Sigmoid colon (tissue), 7 donors: Measurements from ENCODE around the gene SLC4A9. TPM values are rescaled to one million over a fixed set of nuclear protein-coding genes. Genes with fewer than 3 reads are reported as not detected.

Source experiments
- DNase-seq: peaks from one replicate; pipeline ENCODE4 v3.0.0-alpha.2; 2019
- H3K27ac ChIP-seq, 4 donors: fragments of 200-600 bp; sonication (generic); one replicate each; pipeline ENCODE4 v1.5.1; 2016 to 2019; ENCODE audit warnings: mild to moderate bottlenecking in 1 of 4
- H3K27me3 ChIP-seq, 3 donors: fragments of 200-600 bp; sonication (generic); one replicate each; pipeline ENCODE4 v1.5.1; 2019; ENCODE audit warnings: mild to moderate bottlenecking in 1 of 3
- H3K36me3 ChIP-seq, 4 donors: fragments of 200-600 bp; sonication (generic); one replicate each; pipeline ENCODE4 v1.5.1; 2016 to 2019
- H3K4me1 ChIP-seq, 4 donors: fragments of 200-600 bp; sonication (generic); one replicate each; pipeline ENCODE4 v1.5.1; 2017 to 2019
- H3K4me3 ChIP-seq, 4 donors: fragments of 200-600 bp; sonication (generic); one replicate each; pipeline ENCODE4 v1.5.1; 2017 to 2019; ENCODE audit warnings: mild to moderate bottlenecking in 2 of 4, moderate library complexity in 1 of 4
- H3K9me3 ChIP-seq, 4 donors: fragments of 200-600 bp in 3 of 4; sonication (generic) in 3 of 4; one replicate each; pipeline versions ENCODE4 v1.5.1 to v1.6.1; 2013 to 2019
- CTCF ChIP-seq, 4 experiments: fragments of 450-650 bp in 3 of 4; fragments of 200-600 bp in 1 of 4; IDR thresholded peaks; one replicate each; pipeline ENCODE4 v1.5.1; 2016 to 2019; ENCODE audit warnings: antibody characterized with exemption in 4 of 4, mild to moderate bottlenecking in 3 of 4, moderate library complexity in 2 of 4
- EP300 ChIP-seq, 4 donors: sonication (generic); formaldehyde crosslinking; IDR thresholded peaks; one replicate each; pipeline ENCODE4 v1.6.1; 2017; ENCODE audit warnings: antibody characterized with exemption in 4 of 4
- POLR2A ChIP-seq, 2 donors: fragments of 450-650 bp; IDR thresholded peaks; one replicate each; pipeline ENCODE4 v1.6.1; 2016; ENCODE audit warnings: antibody characterized with exemption in 2 of 2, mild to moderate bottlenecking in 2 of 2, moderate library complexity in 2 of 2
- POLR2AphosphoS5 ChIP-seq, 4 donors: sonication (generic); formaldehyde crosslinking; IDR thresholded peaks; one replicate each; pipeline ENCODE4 v1.6.1; 2017; ENCODE audit warnings: antibody characterized with exemption in 4 of 4
- WGBS, 2 donors: extraction: QIAGEN DNeasy Blood & Tissue Kit; methylation state at CpG; one replicate each; pipeline ENCODE4 v1.1.7; 2013; 5-methylcytosine and 5-hydroxymethylcytosine counted together
- intact Hi-C: fragments of 100-400 bp; cut with DNase I; formaldehyde crosslinking; loops from one replicate; pipeline ENCODE4 v1.15.1; 2023
- polyA plus RNA-seq, 3 donors: library from polyadenylated mRNA; stranded (reverse); fragments of 200-250 nt; gene quantifications; one replicate each; pipeline ENCODE4 v1.2.3, GENCODE V29; 2013
- total RNA-seq, 4 donors: library from RNA; depleted of rRNA; stranded (reverse); fragments of >200 nt; gene quantifications; one replicate each; pipeline ENCODE4 v1.1.0, GENCODE V29; 2016
- donor health status: healthy with polysubstance abuse.
- donor health status: Bipolar disorder and iron deficiency.
- donor health status: healthy.

SLC4A9 gene
- total and polyA plus RNA-seq, 7 donors, result 0.25 TPM; not detected in 6

- Histone ChIP-seq H3K27ac (peak overlapping the region in 1 of 4 donors; percentile 56), H3K9me3 (no peaks in the 10 kb centered on the region), H3K4me3 (peak overlapping the region in 1 of 4 donors; percentile 25), H3K27me3 (no peaks in the 10 kb centered on the region), H3K4me1 (peaks cover 0 to 11% (median 7%) of the 10 kb centered on the region in 4 donors), H3K36me3 (no peaks in the 10 kb centered on the region)
- intact Hi-C loops, result loop anchor here (1.0 kb wide), 1 partner anchor 113 kb away; no protein-coding TSS in a partner anchor
- DNase-seq, result no peak
- TF ChIP-seq POLR2A (IDR thresholded peaks at IDR 0.05) (no peak), CTCF (IDR thresholded peaks at IDR 0.05) (no peak), POLR2AphosphoS5 (IDR thresholded peaks at IDR 0.05) (no peak), EP300 (IDR thresholded peaks at IDR 0.05) (no peak)
- 36 to 45% methylated on average over 10 of the region's 10 CpGs for WGBS, 2 donors
Observed at GRCh38 chr5:140356853-140357725, 2.9 kb upstream of the SLC4A9 start.

DNA sequence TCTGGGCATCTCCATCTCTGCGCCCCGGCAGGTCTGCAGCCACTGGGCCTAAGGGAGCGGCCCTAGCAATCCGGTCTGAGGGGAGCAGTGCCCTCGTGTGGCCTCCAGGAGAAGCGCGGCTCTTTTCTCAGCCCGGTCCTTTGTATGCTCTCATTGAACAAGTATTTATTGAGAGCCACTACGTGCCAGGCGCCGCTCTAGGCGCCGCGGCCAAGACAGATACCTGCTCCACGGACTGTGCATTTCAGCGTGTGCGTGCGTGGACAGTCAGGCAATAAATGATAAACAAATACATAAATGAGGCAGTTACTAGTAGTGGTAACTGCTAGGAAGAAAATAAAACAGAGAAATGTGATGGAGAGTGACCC lies 2.3 kb upstream of the SLC4A9 start:
- no peaks in the 10 kb centered on the region for H3K27me3 ChIP-seq
- H3K4me1 ChIP-seq, result peaks cover 0 to 11% (median 7%) of the 10 kb centered on the region in 4 donors
- DNase-seq, result peak; percentile 94
- peak; percentile 79 to 91 (median 89) for TF ChIP-seq CTCF (IDR thresholded peaks at IDR 0.05)
- TF ChIP-seq POLR2AphosphoS5 (IDR thresholded peaks at IDR 0.05), result peak in 2 of 4 donors; percentile 12 to 45
- no peak for TF ChIP-seq POLR2A (IDR thresholded peaks at IDR 0.05)
- TF ChIP-seq EP300 (IDR thresholded peaks at IDR 0.05), result no peak
- WGBS, 2 donors, result 0 to 1% methylated on average over 18 of the region's 18 CpGs
- intact Hi-C loops, result loop anchor here (1.0 kb wide), 1 partner anchor 113 kb away; no protein-coding TSS in a partner anchor
- no peaks in the 10 kb centered on the region for H3K36me3 ChIP-seq
- peak overlapping the region in 3 of 4 donors; percentile 42 to 56 (median 44) for H3K27ac ChIP-seq
- H3K9me3 ChIP-seq, result no peaks in the 10 kb centered on the region
- peak overlapping the region in 2 of 4 donors; percentile 20 to 25 for H3K4me3 ChIP-seq

- H3K4me3 ChIP-seq, result no peak overlapping the region
- H3K27me3 ChIP-seq, result no peaks in the 10 kb centered on the region
- H3K36me3 ChIP-seq, result no peaks in the 10 kb centered on the region
- TF ChIP-seq EP300 (IDR thresholded peaks at IDR 0.05), result no peak
- no peak for TF ChIP-seq CTCF (IDR thresholded peaks at IDR 0.05)
- no peak for DNase-seq
- 81% methylated on average over 4 of the region's 4 CpGs for WGBS, 2 donors
- no peak overlapping the region for H3K27ac ChIP-seq
- intact Hi-C loops, result no loop called here
- H3K9me3 ChIP-seq, result no peaks in the 10 kb centered on the region
- peaks cover 0 to 16% (median 12%) of the 10 kb centered on the region in 4 donors for H3K4me1 ChIP-seq
Observed at GRCh38 chr5:140358738-140359310, 1.2 kb upstream of the SLC4A9 start.

DNA sequence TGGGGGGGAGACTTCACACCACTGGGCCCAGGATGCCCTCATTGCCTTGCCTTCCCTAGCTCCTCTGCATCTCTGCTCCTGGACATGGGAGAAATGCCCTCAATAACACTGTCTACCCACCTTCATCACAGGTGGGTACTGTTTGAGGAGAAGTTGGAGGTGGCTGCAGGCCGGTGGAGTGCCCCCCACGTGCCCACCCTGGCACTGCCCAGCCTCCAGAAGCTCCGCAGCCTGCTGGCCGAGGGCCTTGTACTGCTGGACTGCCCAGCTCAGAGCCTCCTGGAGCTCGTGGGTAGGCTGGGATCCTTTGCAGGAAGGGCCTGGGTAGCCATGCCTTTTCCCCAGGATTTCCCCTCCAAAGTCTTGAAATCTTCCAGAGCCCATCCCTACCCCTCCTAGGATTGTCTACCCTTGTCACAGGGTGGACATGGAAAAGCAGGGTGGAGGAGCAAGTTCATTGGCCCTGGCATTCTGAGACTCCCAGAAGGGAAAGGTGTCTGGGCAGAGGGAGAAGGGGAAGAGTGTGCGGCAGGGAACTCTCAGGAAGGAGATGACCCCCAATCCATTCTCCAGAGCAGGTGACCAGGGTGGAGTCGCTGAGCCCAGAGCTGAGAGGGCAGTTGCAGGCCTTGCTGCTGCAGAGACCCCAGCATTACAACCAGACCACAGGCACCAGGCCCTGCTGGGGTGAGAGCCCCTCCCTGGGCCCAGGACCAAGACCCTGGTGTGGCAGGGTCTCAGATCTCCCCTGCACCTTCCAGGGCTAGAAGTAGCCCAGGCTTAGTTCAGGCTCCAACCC lies 886 bp downstream of the SLC4A9 start:
- TF ChIP-seq EP300 (IDR thresholded peaks at IDR 0.05) (no peak), CTCF (IDR thresholded peaks at IDR 0.05) (no peak), POLR2A (IDR thresholded peaks at IDR 0.05) (no peak), POLR2AphosphoS5 (IDR thresholded peaks at IDR 0.05) (no peak)
- DNase-seq, result no peak
- intact Hi-C loops, result no loop called here
- WGBS, 2 donors, result 79 to 89% methylated on average over 7 of the region's 7 CpGs
- no peak overlapping the region for H3K27ac ChIP-seq
- no peak overlapping the region for H3K4me3 ChIP-seq
- H3K4me1 ChIP-seq, result peaks cover 0 to 16% (median 12%) of the 10 kb centered on the region in 4 donors
- no peaks in the 10 kb centered on the region for H3K9me3 ChIP-seq
- H3K36me3 ChIP-seq, result no peaks in the 10 kb centered on the region
- H3K27me3 ChIP-seq, result no peaks in the 10 kb centered on the region
